Urothelium cell line (cell line): ENCODE data around the gene HSPG2.
"Not testable (repeated sequence)": the region's sequence is repeated elsewhere in the genome, so short reads cannot be mapped to it uniquely, and the experiment has no call there.

Experiments used
- DNase-seq: peaks from one replicate; pipeline ENCODE4 v3.0.0; 2011; ENCODE audit warnings: low spot score, mixed read lengths
- FAIRE-seq: peaks from 2 replicates; lab custom pipeline; 2011; peaks lifted over from hg19 to GRCh38; lab: Jason Lieb, UNC

HSPG2 gene

GRCh38 chr1:21914880-21915640, 22.1 kb downstream of the HSPG2 start:
- DNase-seq: no peak
- FAIRE-seq: no peak

- no peak for DNase-seq
- no peak for FAIRE-seq
Observed at GRCh38 chr1:21914450-21914849, 22.7 kb downstream of the HSPG2 start.

- FAIRE-seq: no peak
- DNase-seq: no peak
Observed at GRCh38 chr1:21913763-21914162, 23.3 kb downstream of the HSPG2 start.

GRCh38 chr1:21913258-21913657, 23.9 kb downstream of the HSPG2 start:
- DNase-seq (no peak), FAIRE-seq (no peak)

- FAIRE-seq (no peak), DNase-seq (no peak)
Observed at GRCh38 chr1:21912038-21912758, 24.9 kb downstream of the HSPG2 start.

- FAIRE-seq: no peak
- no peak for DNase-seq
Observed at GRCh38 chr1:21911205-21912001, 25.7 kb downstream of the HSPG2 start.

GRCh38 chr1:21910558-21911204, 26.4 kb downstream of the HSPG2 start:
- DNase-seq (no peak), FAIRE-seq (no peak)

- FAIRE-seq (no peak), DNase-seq (no peak)
Observed at GRCh38 chr1:21909787-21910503, 27.2 kb downstream of the HSPG2 start.

- FAIRE-seq (no peak), DNase-seq (no peak)
Observed at GRCh38 chr1:21909286-21909759, 27.8 kb downstream of the HSPG2 start.

GRCh38 chr1:21907737-21908534, 29.2 kb downstream of the HSPG2 start:
- DNase-seq, FAIRE-seq: not testable (repeated sequence)

- DNase-seq (no peak), FAIRE-seq (no peak)
Observed at GRCh38 chr1:21907079-21907418, 30.1 kb downstream of the HSPG2 start.

- FAIRE-seq: no peak
Observed at GRCh38 chr1:21906173-21907078, 30.7 kb downstream of the HSPG2 start.

GRCh38 chr1:21904704-21905520, 32.2 kb downstream of the HSPG2 start:
- FAIRE-seq: no peak
- peak; percentile 23 for DNase-seq

More at GRCh38 chr1:21906173-21907078, 30.7 kb downstream of the HSPG2 start:
- DNase-seq: no peak

- DNase-seq: no peak
- no peak for FAIRE-seq
Observed at GRCh38 chr1:21904454-21904703, 32.7 kb downstream of the HSPG2 start.

GRCh38 chr1:21903638-21904453, 33.3 kb downstream of the HSPG2 start:
- no peak for DNase-seq
- FAIRE-seq: no peak

GRCh38 chr1:21902026-21903012, 34.8 kb downstream of the HSPG2 start:
- DNase-seq (no peak), FAIRE-seq (no peak)
